GM12873 (cell line): Measurements from ENCODE around the gene PARN.

Experiments
- CTCF ChIP-seq: IDR thresholded peaks from 2 replicates; pipeline ENCODE4 v1.5.1; 2012; ENCODE audit warnings: low read depth, mild to moderate bottlenecking, moderate library complexity, low read length, control low read depth; ENCODE audit not compliant: insufficient read depth; ENCODE audit errors: missing control alignments

The PARN gene

GRCh38 chr16:14564323-14564722 lies 65.7 kb downstream of the PARN start:
- TF ChIP-seq CTCF: no peak

GRCh38 chr16:14562691-14563491 lies 67.2 kb downstream of the PARN start:
- no peak for TF ChIP-seq CTCF

- no peak for TF ChIP-seq CTCF
Measured at GRCh38 chr16:14560523-14560922, 69.5 kb downstream of the PARN start.

GRCh38 chr16:14559809-14560241 lies 70.2 kb downstream of the PARN start:
- no peak for TF ChIP-seq CTCF

- TF ChIP-seq CTCF: no peak
Measured at GRCh38 chr16:14553447-14553846, 76.6 kb downstream of the PARN start.

GRCh38 chr16:14549789-14550153 lies 80.3 kb downstream of the PARN start:
- no peak for TF ChIP-seq CTCF

- TF ChIP-seq CTCF: no peak
Measured at GRCh38 chr16:14548933-14549788, 80.9 kb downstream of the PARN start.
